WI38 (cell line): Measurements from ENCODE around the gene CPNE2.
"Not testable (repeated sequence)": the region's sequence is repeated elsewhere in the genome, so short reads cannot be mapped to it uniquely, and the experiment has no call there.

ENCODE experiments used
- H3K4me3 ChIP-seq: 2 replicates; pipeline ENCODE4 v1.5.1; 2011; ENCODE audit warnings: low read depth, mild to moderate bottlenecking, control low read depth, low read length
- CTCF ChIP-seq: IDR thresholded peaks from 2 replicates; pipeline ENCODE4 v1.5.1; 2012; ENCODE audit warnings: low read depth, mild to moderate bottlenecking, control low read depth, low read length

CPNE2 gene

GRCh38 chr16:57069635-57070370 lies 22.6 kb upstream of the CPNE2 start:
- no peak for TF ChIP-seq CTCF

DNA sequence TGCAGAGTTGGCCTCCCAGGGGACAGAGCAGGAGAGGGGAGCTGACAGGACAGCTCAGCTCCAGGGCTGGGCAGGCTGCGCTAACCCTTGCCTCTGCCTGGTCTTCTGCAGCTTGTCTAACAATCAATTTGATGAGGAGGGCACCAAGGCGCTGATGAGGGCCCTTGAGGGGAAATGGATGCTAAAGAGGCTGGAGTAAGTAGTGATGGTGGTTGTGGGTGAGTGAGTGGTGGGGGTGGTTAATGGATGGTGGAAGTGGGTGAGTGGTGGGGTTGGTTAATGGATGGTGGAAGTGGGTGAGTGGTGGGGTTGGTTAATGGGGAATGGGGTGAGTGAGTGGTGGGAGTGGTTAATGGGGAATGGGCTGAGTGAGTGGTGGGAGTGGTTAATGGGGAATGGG lies 22.0 kb upstream of the CPNE2 start:
- TF ChIP-seq CTCF, result no peak

More at GRCh38 chr16:57069635-57070370, 22.6 kb upstream of the CPNE2 start:
- no peak overlapping the region for H3K4me3 ChIP-seq

DNA sequence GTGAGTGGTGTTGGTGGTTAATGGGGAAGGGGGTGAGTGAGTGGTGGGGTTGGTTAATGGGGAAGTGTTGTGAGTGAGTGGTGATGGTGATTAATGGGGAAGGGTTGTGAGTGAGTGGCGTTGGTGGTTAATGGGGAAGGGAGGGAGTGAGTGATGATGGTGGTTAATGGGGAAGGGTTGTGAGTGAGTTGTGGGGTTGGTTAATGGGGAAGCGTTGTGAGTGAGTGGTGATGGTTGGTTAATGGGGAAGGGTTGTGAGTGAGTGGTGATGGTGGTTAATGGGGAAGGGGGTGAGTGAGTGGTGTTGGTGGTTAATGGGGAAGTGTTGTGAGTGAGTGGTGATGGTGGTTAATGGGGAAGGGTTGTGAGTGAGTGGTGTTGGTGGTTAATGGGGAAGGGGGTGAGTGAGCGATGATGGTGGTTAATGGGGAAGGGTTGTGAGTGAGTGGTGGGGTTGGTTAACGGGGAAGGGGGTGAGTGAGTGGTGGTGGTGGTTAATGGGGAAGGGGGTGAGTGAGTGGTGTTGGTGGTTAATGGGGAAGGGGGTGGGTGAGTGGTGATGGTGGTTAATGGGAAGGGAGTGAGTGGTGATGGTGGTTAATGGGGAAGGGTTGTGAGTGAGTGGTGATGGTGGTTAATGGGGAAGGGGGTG lies 21.2 kb upstream of the CPNE2 start:
- not testable (repeated sequence) for H3K4me3 ChIP-seq

More for the DNA sequence above, 22.0 kb upstream of the CPNE2 start:
- H3K4me3 ChIP-seq, result no peak overlapping the region

DNA sequence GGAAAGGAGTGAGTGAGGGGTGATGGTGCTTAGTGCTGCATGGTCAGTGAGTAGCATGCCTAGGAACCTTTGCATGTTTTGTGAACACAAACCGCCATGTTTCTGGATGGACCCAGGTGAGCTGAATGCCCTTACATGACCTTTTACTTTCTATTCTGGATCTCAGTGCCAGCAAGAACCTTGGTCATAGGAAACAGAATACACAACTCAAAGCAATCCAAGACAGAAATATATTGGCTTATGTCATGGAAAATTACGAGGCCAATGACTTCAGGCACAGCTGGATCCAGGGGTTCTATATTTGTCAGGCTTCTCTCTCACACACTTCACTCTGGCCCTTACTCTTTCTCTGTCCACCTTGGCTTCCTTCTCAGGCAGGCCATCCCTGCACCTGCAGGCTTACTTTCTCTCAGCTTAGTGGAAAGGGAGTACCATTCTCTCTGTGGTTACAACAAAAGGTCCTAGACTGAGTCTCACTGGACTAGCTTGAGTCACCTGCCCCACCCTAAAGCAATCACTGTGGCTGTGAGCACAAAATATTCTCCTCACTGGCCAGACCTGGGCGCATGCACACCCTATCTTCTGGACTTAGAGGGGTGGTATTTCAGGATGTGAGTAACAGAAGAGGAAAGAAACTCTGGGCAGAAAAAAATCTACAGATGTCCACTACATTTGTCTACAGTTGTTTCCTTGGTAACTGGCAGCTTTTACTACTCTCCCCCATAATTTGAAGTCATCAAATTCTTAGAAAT lies 20.4 kb upstream of the CPNE2 start:
- TF ChIP-seq CTCF, result no peak
- no peak overlapping the region for H3K4me3 ChIP-seq

DNA sequence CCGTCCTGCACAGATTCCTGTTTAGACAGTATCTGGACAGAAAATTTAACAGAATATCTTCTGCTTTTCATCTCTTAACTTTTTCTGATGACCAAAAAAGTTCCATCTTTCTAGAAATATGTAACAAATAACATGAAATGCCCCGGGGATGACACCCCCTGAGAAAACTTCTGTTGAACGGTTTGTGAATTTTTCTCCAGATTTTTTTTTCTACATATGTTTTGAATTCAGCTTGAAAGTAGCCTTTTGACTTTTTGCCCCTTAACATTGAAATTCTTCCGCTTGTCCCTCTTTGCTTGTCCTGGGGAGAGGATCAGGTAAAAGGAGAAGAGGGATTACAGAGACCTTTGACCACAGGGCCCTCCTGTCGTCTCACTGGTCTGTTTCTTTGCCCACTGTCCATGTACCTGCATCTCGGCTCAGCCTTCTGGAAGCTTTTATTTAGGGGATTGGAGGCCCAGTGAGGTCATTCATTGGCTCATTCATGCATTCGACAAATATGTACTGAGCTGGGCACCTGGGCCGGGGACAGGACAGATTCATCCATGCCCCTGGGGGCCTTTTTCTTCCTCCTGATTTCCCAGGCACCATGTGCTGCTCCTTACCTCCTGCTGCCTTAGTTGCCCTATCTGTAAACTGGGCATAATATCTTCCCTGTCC lies 19.6 kb upstream of the CPNE2 start:
- no peak for TF ChIP-seq CTCF
- no peak overlapping the region for H3K4me3 ChIP-seq

GRCh38 chr16:57077714-57078113 lies 14.7 kb upstream of the CPNE2 start:
- TF ChIP-seq CTCF, result no peak
- no peak overlapping the region for H3K4me3 ChIP-seq

GRCh38 chr16:57081744-57082143 lies 10.6 kb upstream of the CPNE2 start:
- H3K4me3 ChIP-seq, result no peak overlapping the region
- no peak for TF ChIP-seq CTCF
